GM18511 (cell line): ENCODE data around the gene PPP1CC.
"Not testable (repeated sequence)": the region's sequence is repeated elsewhere in the genome, so short reads cannot be mapped to it uniquely, and the experiment has no call there.

Source experiments
- ATAC-seq: cut with Tn5 transposase; IDR thresholded peaks from one replicate; pipeline ENCODE4 v1.9.1; 2021; ENCODE audit warnings: mild to moderate bottlenecking, moderate library complexity; ENCODE audit not compliant: unreplicated experiment

Gene PPP1CC

GRCh38 chr12:110726708-110727369 is 15.9 kb downstream of the PPP1CC start:
- no peak for ATAC-seq

- no peak for ATAC-seq
Measured at GRCh38 chr12:110726028-110726427, 16.7 kb downstream of the PPP1CC start.

GRCh38 chr12:110725267-110725666 is 17.4 kb downstream of the PPP1CC start:
- ATAC-seq, result no peak

- ATAC-seq, result not testable (repeated sequence)
Measured at GRCh38 chr12:110722892-110723291, 19.8 kb downstream of the PPP1CC start.

- ATAC-seq, result no peak
Measured at GRCh38 chr12:110721570-110721969, 21.1 kb downstream of the PPP1CC start.

GRCh38 chr12:110720516-110720915 is 22.2 kb downstream of the PPP1CC start:
- ATAC-seq, result no peak

- ATAC-seq, result no peak
Measured at GRCh38 chr12:110718222-110718908, 24.3 kb downstream of the PPP1CC start.

- ATAC-seq, result no peak
Measured at GRCh38 chr12:110717037-110717436, 25.7 kb downstream of the PPP1CC start.

GRCh38 chr12:110708917-110709316 is 33.8 kb downstream of the PPP1CC start:
- ATAC-seq, result no peak

GRCh38 chr12:110705309-110705708 is 37.4 kb downstream of the PPP1CC start:
- no peak for ATAC-seq

- no peak for ATAC-seq
Measured at GRCh38 chr12:110704750-110705149, 37.9 kb downstream of the PPP1CC start.

- ATAC-seq, result no peak
Measured at GRCh38 chr12:110704231-110704630, 38.5 kb downstream of the PPP1CC start.

- ATAC-seq, result no peak
Measured at GRCh38 chr12:110702081-110702480, 40.6 kb downstream of the PPP1CC start.

- ATAC-seq, result no peak
Measured at GRCh38 chr12:110699591-110700445, 42.9 kb downstream of the PPP1CC start.

- ATAC-seq, result peak; percentile 92
Measured at GRCh38 chr12:110698171-110698902, 44.4 kb downstream of the PPP1CC start.

- no peak for ATAC-seq
Measured at GRCh38 chr12:110697236-110697635, 45.5 kb downstream of the PPP1CC start.

- ATAC-seq, result no peak
Measured at GRCh38 chr12:110696283-110696682, 46.4 kb downstream of the PPP1CC start.

GRCh38 chr12:110694330-110694901 is 48.3 kb downstream of the PPP1CC start:
- no peak for ATAC-seq

- no peak for ATAC-seq
Measured at GRCh38 chr12:110693731-110694130, 49.0 kb downstream of the PPP1CC start.

GRCh38 chr12:110690127-110690430 is 52.6 kb downstream of the PPP1CC start:
- no peak for ATAC-seq
